Right lobe of liver (tissue), 6 donors: ENCODE data around the gene AKR1D1. TPM values are rescaled to one million over a fixed set of nuclear protein-coding genes. Genes with fewer than 3 reads are reported as not detected.
A peak's percentile ranks its signal among the peaks of the same experiment; 100 is the strongest.

Experiments
- ATAC-seq, 4 donors: fragments of 200-7000 bp; cut with Tn5 transposase; one replicate each; pipeline ENCODE4 v1.9.1; 2020; ENCODE audit warnings: mild to moderate bottlenecking in 4 of 4, moderate library complexity in 4 of 4
- DNase-seq, 3 donors: peaks; one replicate each; pipeline ENCODE4 v3.0.0-alpha.2; 2020
- H3K27ac ChIP-seq, 3 donors: fragments of 200-600 bp; one replicate each; pipeline ENCODE4 v1.8.0; 2022
- H3K27me3 ChIP-seq, 2 donors: fragments of 200-600 bp; one replicate each; pipeline ENCODE4 v1.8.0; 2022
- H3K36me3 ChIP-seq, 4 donors: fragments of 200-600 bp; sonication (generic) in 1 of 4; one replicate each; pipeline versions ENCODE4 v1.5.1 to v1.8.0; 2017 to 2022; ENCODE audit warnings: control low read depth in 1 of 4
- H3K4me1 ChIP-seq, 4 donors: fragments of 200-600 bp; sonication (generic) in 1 of 4; one replicate each; pipeline versions ENCODE4 v1.5.1 to v1.8.0; 2017 to 2022; ENCODE audit warnings: control low read depth in 1 of 4
- H3K4me3 ChIP-seq, 3 donors: fragments of 200-600 bp; one replicate each; pipeline ENCODE4 v1.8.0; 2022
- H3K9me3 ChIP-seq, 4 donors: fragments of 200-600 bp; sonication (generic) in 1 of 4; one replicate each; pipeline versions ENCODE4 v1.5.1 to v1.8.0; 2017 to 2022; ENCODE audit warnings: control low read depth in 1 of 4
- CTCF ChIP-seq, 4 donors: fragments of 200-600 bp in 3 of 4; fragments of 450-650 bp in 1 of 4; IDR thresholded peaks; one replicate each; pipeline versions ENCODE4 v1.5.1 to v1.8.0; 2016 to 2022; ENCODE audit warnings: antibody characterized with exemption in 4 of 4, mild to moderate bottlenecking in 2 of 4
- POLR2A ChIP-seq: fragments of 450-650 bp; IDR thresholded peaks from one replicate; pipeline ENCODE4 v1.6.1; 2017; ENCODE audit warnings: antibody characterized with exemption, mild to moderate bottlenecking
- WGBS: methylation state at CpG from one replicate; pipeline ENCODE4 v1.1.6; 2018; ENCODE audit warnings: low coverage, low lambda C conversion rate; ENCODE audit not compliant: insufficient coverage; ENCODE audit errors: missing lambda C conversion rate; 5-methylcytosine and 5-hydroxymethylcytosine counted together
- intact Hi-C, 2 donors: fragments of 100-400 bp; cut with DNase I; formaldehyde crosslinking; loops; one replicate each; pipeline versions ENCODE4 v1.11.2 to v1.14.1; 2022
- total RNA-seq, 6 experiments: library from RNA; depleted of rRNA in 2 of 6; stranded (reverse); fragments of >200 nt in 2 of 6; fragmentation: NEBNext Ultra II Directional in 3 of 6; extraction: Animal tissue kit (Norgen Biotek cat#: 25700) in 3 of 6; gene quantifications; one replicate each; pipeline versions ENCODE4 v1.1.0 to v1.2.4, GENCODE V29; 2016 to 2023
- donor health status: DM: no; HTN: yes; CAD: no.
- donor health status: DM: no; HTN: no; CAD: no.
- donor health status: DM: no; HTN: no; CAD: no.
- donor health status: DM: no; HTN: yes; CAD: no.
- donor health status: DM: no; HTN: yes; CAD: no.

Gene AKR1D1
- total RNA-seq, 6 experiments from 2014 or later = 43.8 to 332 (median 93.6) TPM

GRCh38 chr7:138154661-138155060, 78.4 kb downstream of the AKR1D1 start:
- intact Hi-C loops = no loop called here
- no peak for DNase-seq
- Histone ChIP-seq H3K4me3 (no peak overlapping the region), H3K27me3 (no peaks in the 10 kb centered on the region), H3K4me1 (peaks cover 0 to 21% (median 5%) of the 10 kb centered on the region in 4 donors), H3K9me3 (no peaks in the 10 kb centered on the region), H3K36me3 (no peaks in the 10 kb centered on the region), H3K27ac (no peak overlapping the region)
- 80% methylated on average over 1 of the region's 3 CpGs for WGBS
- TF ChIP-seq POLR2A = no peak
- TF ChIP-seq CTCF (IDR thresholded peaks at IDR 0.05) = no peak
- ATAC-seq = no peak

GRCh38 chr7:138157702-138158101, 81.4 kb downstream of the AKR1D1 start:
- Histone ChIP-seq H3K36me3 (no peaks in the 10 kb centered on the region), H3K27me3 (no peaks in the 10 kb centered on the region), H3K4me3 (no peak overlapping the region), H3K9me3 (no peaks in the 10 kb centered on the region), H3K4me1 (peaks cover 0 to 15% (median 5%) of the 10 kb centered on the region in 4 donors), H3K27ac (peak overlapping the region in 2 of 3 donors; percentile 34 to 63)
- 93% methylated on average over 3 of the region's 4 CpGs for WGBS
- TF ChIP-seq POLR2A = no peak
- TF ChIP-seq CTCF (IDR thresholded peaks at IDR 0.05) = no peak
- intact Hi-C loops = no loop called here
- ATAC-seq (no peak), DNase-seq (no peak)

GRCh38 chr7:138158739-138159528, 82.7 kb downstream of the AKR1D1 start:
- intact Hi-C loops = no loop called here
- H3K27me3 ChIP-seq = no peaks in the 10 kb centered on the region
- no peaks in the 10 kb centered on the region for H3K36me3 ChIP-seq
- peak overlapping the region in 2 of 3 donors; percentile 34 to 63 for H3K27ac ChIP-seq
- TF ChIP-seq CTCF (IDR thresholded peaks at IDR 0.05) (no peak), POLR2A (no peak)
- H3K4me1 ChIP-seq = peaks cover 0 to 15% (median 6%) of the 10 kb centered on the region in 4 donors
- ATAC-seq (peak; percentile 80 to 91 (median 82)), DNase-seq (no peak)
- H3K4me3 ChIP-seq = peak overlapping the region in 2 of 3 donors; percentile 6 to 31
- WGBS = 61% methylated on average over 6 of the region's 6 CpGs
- no peaks in the 10 kb centered on the region for H3K9me3 ChIP-seq

- 6% methylated on average over 4 of the region's 4 CpGs for WGBS
Observed at GRCh38 chr7:138161600-138162081, 85.4 kb downstream of the AKR1D1 start.

More at GRCh38 chr7:138161600-138162081, 85.4 kb downstream of the AKR1D1 start:
- peak; percentile 67 to 82 (median 79) for TF ChIP-seq CTCF (IDR thresholded peaks at IDR 0.05)
- no peak for TF ChIP-seq POLR2A
- ATAC-seq (peak; percentile 90 to 96 (median 95)), DNase-seq (peak; percentile 72 to 91 (median 82))
- Histone ChIP-seq H3K9me3 (no peaks in the 10 kb centered on the region), H3K27me3 (no peaks in the 10 kb centered on the region), H3K4me3 (no peak overlapping the region), H3K36me3 (no peaks in the 10 kb centered on the region), H3K4me1 (peaks cover 0 to 15% (median 6%) of the 10 kb centered on the region in 4 donors), H3K27ac (no peak overlapping the region)
- intact Hi-C loops = no loop called here
